GM12878 (cell line): Measurements from ENCODE around the gene CENATAC.

Experiments used
- BACH1 ChIP-seq: fragments of 450-650 bp; IDR thresholded peaks from 2 replicates; pipeline ENCODE4 v1.6.1; 2017; ENCODE audit warnings: mild to moderate bottlenecking, borderline replicate concordance
- CEBPB ChIP-seq, 2 experiments: fragments of 150-350 bp in 1 of 2; IDR thresholded peaks; 2 replicates each; pipeline ENCODE4 v1.6.1; 2012 to 2014; ENCODE audit warnings: low read depth in 2 of 2, low read length in 2 of 2, borderline replicate concordance in 1 of 2, inconsistent platforms in 1 of 2
- EP300 ChIP-seq, 2 experiments: fragments of 150-350 bp in 1 of 2; IDR thresholded peaks; 2 replicates each; pipeline ENCODE4 v1.6.1; 2011 to 2012; ENCODE audit warnings: low read depth in 2 of 2, low read length in 2 of 2, borderline replicate concordance in 1 of 2, improper control_type of control experiment in 1 of 2, inconsistent platforms in 1 of 2; ENCODE audit not compliant: control insufficient read depth in 1 of 2
- EZH2 ChIP-seq: IDR thresholded peaks from 2 replicates; pipeline ENCODE4 v1.6.1; 2012; ENCODE audit warnings: low read depth, mild to moderate bottlenecking, control low read depth, inconsistent platforms, low read length, borderline replicate concordance; ENCODE audit not compliant: control insufficient read depth
- MYC ChIP-seq: IDR thresholded peaks from 2 replicates; pipeline ENCODE4 v1.6.1; 2011; ENCODE audit warnings: mild to moderate bottlenecking, low read length, moderate library complexity, inconsistent platforms; ENCODE audit not compliant: insufficient read depth, insufficient replicate concordance, insufficient read length, severe bottlenecking
- POLR2A ChIP-seq: IDR thresholded peaks from 2 replicates; pipeline ENCODE4 v1.6.1; 2011; ENCODE audit warnings: low read depth, mild to moderate bottlenecking, low read length
- RAD21 ChIP-seq: IDR thresholded peaks from 2 replicates; pipeline ENCODE4 v1.6.1; 2011; ENCODE audit warnings: mild to moderate bottlenecking, low read depth, low read length, moderate library complexity; ENCODE audit not compliant: insufficient read depth
- RFX5 ChIP-seq: IDR thresholded peaks from 2 replicates; pipeline ENCODE4 v1.6.1; 2011; ENCODE audit warnings: low read depth, low read length, improper control_type of control experiment
- SP1 ChIP-seq: IDR thresholded peaks from one replicate; pipeline ENCODE4 v1.6.1; 2011; ENCODE audit warnings: low read depth, low read length
- SUPT20H ChIP-seq: IDR thresholded peaks from 2 replicates; pipeline ENCODE4 v1.6.1; 2011; ENCODE audit warnings: low read depth, mild to moderate bottlenecking, low read length, moderate library complexity, borderline replicate concordance; ENCODE audit not compliant: control insufficient read depth
- TF ChIP-seq, protein P1 (sequence below): IDR thresholded peaks from 2 replicates; pipeline ENCODE4 v1.6.1; 2012; ENCODE audit warnings: mild to moderate bottlenecking, low read depth, low read length
- TF ChIP-seq, protein P2 (sequence below): fragments of 450-650 bp; IDR thresholded peaks from 2 replicates; pipeline ENCODE4 v1.6.1; 2017; ENCODE audit warnings: mild to moderate bottlenecking, moderate library complexity
- TF ChIP-seq, protein P3 (sequence below), 3 experiments: IDR thresholded peaks in 2 of 3; conservative IDR thresholded peaks in 1 of 3; 2 replicates each; pipeline ENCODE4 v1.5.1; 2011; ENCODE audit warnings: low read depth in 3 of 3, low read length in 3 of 3, mild to moderate bottlenecking in 3 of 3, control low read depth in 2 of 3, moderate library complexity in 2 of 3, inconsistent platforms in 1 of 3, mixed read lengths in 1 of 3; ENCODE audit not compliant: control insufficient read depth in 2 of 3, insufficient read depth in 1 of 3; ENCODE audit errors: extremely low read depth in 1 of 3

GRCh38 chr11:118953265-118953664 lies 44.7 kb upstream of the CENATAC start:
- TF ChIP-seq EP300 (IDR thresholded peaks at IDR 0.05; ENCODE audit: borderline replicate concordance in 1 of 2, control insufficient read depth in 1 of 2, low read depth in 2 of 2, low read length in 2 of 2) = no peak
- TF ChIP-seq RFX5 = no peak
- TF ChIP-seq RAD21 = no peak
- TF ChIP-seq POLR2A = no peak
- TF ChIP-seq SP1 = no peak
- no peak for TF ChIP-seq MYC
- no peak for TF ChIP-seq CEBPB (IDR thresholded peaks at IDR 0.05; ENCODE audit: borderline replicate concordance in 1 of 2, low read depth in 2 of 2, low read length in 2 of 2)
- TF ChIP-seq SUPT20H = no peak
- TF ChIP-seq, protein P1, sequence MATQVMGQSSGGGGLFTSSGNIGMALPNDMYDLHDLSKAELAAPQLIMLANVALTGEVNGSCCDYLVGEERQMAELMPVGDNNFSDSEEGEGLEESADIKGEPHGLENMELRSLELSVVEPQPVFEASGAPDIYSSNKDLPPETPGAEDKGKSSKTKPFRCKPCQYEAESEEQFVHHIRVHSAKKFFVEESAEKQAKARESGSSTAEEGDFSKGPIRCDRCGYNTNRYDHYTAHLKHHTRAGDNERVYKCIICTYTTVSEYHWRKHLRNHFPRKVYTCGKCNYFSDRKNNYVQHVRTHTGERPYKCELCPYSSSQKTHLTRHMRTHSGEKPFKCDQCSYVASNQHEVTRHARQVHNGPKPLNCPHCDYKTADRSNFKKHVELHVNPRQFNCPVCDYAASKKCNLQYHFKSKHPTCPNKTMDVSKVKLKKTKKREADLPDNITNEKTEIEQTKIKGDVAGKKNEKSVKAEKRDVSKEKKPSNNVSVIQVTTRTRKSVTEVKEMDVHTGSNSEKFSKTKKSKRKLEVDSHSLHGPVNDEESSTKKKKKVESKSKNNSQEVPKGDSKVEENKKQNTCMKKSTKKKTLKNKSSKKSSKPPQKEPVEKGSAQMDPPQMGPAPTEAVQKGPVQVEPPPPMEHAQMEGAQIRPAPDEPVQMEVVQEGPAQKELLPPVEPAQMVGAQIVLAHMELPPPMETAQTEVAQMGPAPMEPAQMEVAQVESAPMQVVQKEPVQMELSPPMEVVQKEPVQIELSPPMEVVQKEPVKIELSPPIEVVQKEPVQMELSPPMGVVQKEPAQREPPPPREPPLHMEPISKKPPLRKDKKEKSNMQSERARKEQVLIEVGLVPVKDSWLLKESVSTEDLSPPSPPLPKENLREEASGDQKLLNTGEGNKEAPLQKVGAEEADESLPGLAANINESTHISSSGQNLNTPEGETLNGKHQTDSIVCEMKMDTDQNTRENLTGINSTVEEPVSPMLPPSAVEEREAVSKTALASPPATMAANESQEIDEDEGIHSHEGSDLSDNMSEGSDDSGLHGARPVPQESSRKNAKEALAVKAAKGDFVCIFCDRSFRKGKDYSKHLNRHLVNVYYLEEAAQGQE = no peak
- no peak for TF ChIP-seq BACH1
- no peak for TF ChIP-seq EZH2
- TF ChIP-seq, protein P2, sequence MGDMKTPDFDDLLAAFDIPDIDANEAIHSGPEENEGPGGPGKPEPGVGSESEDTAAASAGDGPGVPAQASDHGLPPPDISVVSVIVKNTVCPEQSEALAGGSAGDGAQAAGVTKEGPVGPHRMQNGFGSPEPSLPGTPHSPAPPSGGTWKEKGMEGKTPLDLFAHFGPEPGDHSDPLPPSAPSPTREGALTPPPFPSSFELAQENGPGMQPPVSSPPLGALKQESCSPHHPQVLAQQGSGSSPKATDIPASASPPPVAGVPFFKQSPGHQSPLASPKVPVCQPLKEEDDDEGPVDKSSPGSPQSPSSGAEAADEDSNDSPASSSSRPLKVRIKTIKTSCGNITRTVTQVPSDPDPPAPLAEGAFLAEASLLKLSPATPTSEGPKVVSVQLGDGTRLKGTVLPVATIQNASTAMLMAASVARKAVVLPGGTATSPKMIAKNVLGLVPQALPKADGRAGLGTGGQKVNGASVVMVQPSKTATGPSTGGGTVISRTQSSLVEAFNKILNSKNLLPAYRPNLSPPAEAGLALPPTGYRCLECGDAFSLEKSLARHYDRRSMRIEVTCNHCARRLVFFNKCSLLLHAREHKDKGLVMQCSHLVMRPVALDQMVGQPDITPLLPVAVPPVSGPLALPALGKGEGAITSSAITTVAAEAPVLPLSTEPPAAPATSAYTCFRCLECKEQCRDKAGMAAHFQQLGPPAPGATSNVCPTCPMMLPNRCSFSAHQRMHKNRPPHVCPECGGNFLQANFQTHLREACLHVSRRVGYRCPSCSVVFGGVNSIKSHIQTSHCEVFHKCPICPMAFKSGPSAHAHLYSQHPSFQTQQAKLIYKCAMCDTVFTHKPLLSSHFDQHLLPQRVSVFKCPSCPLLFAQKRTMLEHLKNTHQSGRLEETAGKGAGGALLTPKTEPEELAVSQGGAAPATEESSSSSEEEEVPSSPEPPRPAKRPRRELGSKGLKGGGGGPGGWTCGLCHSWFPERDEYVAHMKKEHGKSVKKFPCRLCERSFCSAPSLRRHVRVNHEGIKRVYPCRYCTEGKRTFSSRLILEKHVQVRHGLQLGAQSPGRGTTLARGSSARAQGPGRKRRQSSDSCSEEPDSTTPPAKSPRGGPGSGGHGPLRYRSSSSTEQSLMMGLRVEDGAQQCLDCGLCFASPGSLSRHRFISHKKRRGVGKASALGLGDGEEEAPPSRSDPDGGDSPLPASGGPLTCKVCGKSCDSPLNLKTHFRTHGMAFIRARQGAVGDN = no peak
- TF ChIP-seq, protein P3, sequence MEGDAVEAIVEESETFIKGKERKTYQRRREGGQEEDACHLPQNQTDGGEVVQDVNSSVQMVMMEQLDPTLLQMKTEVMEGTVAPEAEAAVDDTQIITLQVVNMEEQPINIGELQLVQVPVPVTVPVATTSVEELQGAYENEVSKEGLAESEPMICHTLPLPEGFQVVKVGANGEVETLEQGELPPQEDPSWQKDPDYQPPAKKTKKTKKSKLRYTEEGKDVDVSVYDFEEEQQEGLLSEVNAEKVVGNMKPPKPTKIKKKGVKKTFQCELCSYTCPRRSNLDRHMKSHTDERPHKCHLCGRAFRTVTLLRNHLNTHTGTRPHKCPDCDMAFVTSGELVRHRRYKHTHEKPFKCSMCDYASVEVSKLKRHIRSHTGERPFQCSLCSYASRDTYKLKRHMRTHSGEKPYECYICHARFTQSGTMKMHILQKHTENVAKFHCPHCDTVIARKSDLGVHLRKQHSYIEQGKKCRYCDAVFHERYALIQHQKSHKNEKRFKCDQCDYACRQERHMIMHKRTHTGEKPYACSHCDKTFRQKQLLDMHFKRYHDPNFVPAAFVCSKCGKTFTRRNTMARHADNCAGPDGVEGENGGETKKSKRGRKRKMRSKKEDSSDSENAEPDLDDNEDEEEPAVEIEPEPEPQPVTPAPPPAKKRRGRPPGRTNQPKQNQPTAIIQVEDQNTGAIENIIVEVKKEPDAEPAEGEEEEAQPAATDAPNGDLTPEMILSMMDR (IDR thresholded peaks at IDR 0.05 in 2 of 3, conservative IDR thresholded peaks at IDR 0.05 in 1 of 3; ENCODE audit: control insufficient read depth in 2 of 3, extremely low read depth in 1 of 3, insufficient read depth in 1 of 3, low read depth in 3 of 3, low read length in 3 of 3) = no peak
